H1 (cell line): ENCODE results near the gene GNAO1. TPM values are rescaled to one million over a fixed set of nuclear protein-coding genes. Genes with fewer than 3 reads are reported as not detected.

Experiments
- CTBP2 ChIP-seq: IDR thresholded peaks from 2 replicates; pipeline ENCODE4 v1.7.0; 2011; ENCODE audit warnings: borderline replicate concordance, mild to moderate bottlenecking, moderate library complexity, mixed read lengths, low read length; ENCODE audit not compliant: insufficient read depth, insufficient read length
- RAD21 ChIP-seq, 2 experiments: IDR thresholded peaks in 1 of 2; conservative IDR thresholded peaks in 1 of 2; 2 replicates each; pipeline ENCODE4 v1.6.1; 2011; ENCODE audit warnings: low read depth in 2 of 2, low read length in 2 of 2, improper control_type of control experiment in 1 of 2, inconsistent platforms in 1 of 2, mild to moderate bottlenecking in 1 of 2, moderate library complexity in 1 of 2
- SP1 ChIP-seq: IDR thresholded peaks from 2 replicates; pipeline ENCODE4 v1.6.1; 2011; ENCODE audit warnings: low read depth, low read length
- polyA plus RNA-seq, 7 experiments: library from polyadenylated mRNA; depleted of rRNA in 3 of 7; stranded (reverse) in 5 of 7; unstranded in 2 of 7; fragments of >200 nt in 5 of 7; fragments of 200-250 nt in 2 of 7; gene quantifications; 1 replicate in 5 of 7; 2 replicates in 1 of 7; 4 replicates in 1 of 7; pipeline versions ENCODE4 v1.2.1 to v1.2.3, GENCODE V29; 2011 to 2013; ENCODE audit warnings: missing spikeins in 2 of 7, mixed read lengths in 2 of 7
- total RNA-seq: library from RNA; stranded (reverse); fragmentation: NEBNext Ultra II Directional; extraction: Animal tissue kit (Norgen Biotek cat#: 25700); gene quantifications from 2 replicates; pipeline ENCODE4 v1.2.1, GENCODE V29; 2021
- TF ChIP-seq, protein P1 (sequence below): fragments of 300-600 bp; sonication (generic); IDR thresholded peaks from 2 replicates; pipeline ENCODE4 v1.7.1; 2012; ENCODE audit warnings: low read length, moderate library complexity, mild to moderate bottlenecking, inconsistent platforms; ENCODE audit not compliant: insufficient replicate concordance

The GNAO1 gene
- total and polyA plus RNA-seq, 2 of the 8 experiments (the other 6 are each of a cell fraction or from before 2014, with no cell fraction given) = 6.7 to 34.4 TPM

DNA sequence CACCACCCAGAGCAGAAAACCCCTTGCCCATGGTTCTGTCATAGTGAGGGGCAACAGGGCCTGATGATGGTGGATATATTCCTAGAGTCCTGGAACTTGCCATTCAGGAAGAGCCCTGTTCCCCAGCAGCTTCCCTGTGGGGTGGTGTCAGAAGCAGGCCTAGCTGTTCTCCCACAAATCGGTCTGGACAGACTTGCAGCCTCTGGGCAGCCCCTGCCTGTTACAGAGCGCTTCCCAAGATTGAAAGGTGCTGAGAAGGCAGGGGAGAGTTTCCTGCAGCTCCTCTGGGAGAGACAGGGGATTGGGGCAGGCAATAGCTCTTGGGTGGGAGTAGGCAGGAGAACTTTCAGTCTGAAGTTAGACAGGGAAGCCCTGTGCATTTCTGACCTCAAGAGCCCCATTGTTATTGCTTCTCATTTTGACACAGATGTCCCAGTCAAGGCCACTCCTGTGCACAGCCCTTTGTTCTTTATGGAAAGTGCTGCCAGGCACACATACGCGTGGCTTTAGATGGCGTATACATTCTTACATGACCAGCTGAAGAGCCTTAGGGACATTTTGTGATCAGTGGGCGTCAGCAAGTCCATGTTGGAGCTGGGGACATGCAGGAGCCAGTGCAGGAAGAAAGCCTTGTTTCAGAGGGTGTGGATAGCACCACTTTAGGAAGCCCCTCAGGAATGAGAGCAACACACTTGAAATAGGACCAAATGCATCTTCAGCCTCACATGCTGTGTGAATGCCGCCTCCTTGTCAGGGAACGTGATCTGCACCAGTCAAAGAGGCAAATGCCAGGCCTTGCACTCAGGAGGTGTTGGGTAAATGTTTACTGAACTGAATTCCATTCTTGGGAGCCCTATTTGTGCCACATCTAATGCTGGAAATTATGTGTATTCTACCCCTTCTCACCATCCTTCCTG lies 67.5 kb downstream of the GNAO1 start (continued):
- TF ChIP-seq, protein P1, sequence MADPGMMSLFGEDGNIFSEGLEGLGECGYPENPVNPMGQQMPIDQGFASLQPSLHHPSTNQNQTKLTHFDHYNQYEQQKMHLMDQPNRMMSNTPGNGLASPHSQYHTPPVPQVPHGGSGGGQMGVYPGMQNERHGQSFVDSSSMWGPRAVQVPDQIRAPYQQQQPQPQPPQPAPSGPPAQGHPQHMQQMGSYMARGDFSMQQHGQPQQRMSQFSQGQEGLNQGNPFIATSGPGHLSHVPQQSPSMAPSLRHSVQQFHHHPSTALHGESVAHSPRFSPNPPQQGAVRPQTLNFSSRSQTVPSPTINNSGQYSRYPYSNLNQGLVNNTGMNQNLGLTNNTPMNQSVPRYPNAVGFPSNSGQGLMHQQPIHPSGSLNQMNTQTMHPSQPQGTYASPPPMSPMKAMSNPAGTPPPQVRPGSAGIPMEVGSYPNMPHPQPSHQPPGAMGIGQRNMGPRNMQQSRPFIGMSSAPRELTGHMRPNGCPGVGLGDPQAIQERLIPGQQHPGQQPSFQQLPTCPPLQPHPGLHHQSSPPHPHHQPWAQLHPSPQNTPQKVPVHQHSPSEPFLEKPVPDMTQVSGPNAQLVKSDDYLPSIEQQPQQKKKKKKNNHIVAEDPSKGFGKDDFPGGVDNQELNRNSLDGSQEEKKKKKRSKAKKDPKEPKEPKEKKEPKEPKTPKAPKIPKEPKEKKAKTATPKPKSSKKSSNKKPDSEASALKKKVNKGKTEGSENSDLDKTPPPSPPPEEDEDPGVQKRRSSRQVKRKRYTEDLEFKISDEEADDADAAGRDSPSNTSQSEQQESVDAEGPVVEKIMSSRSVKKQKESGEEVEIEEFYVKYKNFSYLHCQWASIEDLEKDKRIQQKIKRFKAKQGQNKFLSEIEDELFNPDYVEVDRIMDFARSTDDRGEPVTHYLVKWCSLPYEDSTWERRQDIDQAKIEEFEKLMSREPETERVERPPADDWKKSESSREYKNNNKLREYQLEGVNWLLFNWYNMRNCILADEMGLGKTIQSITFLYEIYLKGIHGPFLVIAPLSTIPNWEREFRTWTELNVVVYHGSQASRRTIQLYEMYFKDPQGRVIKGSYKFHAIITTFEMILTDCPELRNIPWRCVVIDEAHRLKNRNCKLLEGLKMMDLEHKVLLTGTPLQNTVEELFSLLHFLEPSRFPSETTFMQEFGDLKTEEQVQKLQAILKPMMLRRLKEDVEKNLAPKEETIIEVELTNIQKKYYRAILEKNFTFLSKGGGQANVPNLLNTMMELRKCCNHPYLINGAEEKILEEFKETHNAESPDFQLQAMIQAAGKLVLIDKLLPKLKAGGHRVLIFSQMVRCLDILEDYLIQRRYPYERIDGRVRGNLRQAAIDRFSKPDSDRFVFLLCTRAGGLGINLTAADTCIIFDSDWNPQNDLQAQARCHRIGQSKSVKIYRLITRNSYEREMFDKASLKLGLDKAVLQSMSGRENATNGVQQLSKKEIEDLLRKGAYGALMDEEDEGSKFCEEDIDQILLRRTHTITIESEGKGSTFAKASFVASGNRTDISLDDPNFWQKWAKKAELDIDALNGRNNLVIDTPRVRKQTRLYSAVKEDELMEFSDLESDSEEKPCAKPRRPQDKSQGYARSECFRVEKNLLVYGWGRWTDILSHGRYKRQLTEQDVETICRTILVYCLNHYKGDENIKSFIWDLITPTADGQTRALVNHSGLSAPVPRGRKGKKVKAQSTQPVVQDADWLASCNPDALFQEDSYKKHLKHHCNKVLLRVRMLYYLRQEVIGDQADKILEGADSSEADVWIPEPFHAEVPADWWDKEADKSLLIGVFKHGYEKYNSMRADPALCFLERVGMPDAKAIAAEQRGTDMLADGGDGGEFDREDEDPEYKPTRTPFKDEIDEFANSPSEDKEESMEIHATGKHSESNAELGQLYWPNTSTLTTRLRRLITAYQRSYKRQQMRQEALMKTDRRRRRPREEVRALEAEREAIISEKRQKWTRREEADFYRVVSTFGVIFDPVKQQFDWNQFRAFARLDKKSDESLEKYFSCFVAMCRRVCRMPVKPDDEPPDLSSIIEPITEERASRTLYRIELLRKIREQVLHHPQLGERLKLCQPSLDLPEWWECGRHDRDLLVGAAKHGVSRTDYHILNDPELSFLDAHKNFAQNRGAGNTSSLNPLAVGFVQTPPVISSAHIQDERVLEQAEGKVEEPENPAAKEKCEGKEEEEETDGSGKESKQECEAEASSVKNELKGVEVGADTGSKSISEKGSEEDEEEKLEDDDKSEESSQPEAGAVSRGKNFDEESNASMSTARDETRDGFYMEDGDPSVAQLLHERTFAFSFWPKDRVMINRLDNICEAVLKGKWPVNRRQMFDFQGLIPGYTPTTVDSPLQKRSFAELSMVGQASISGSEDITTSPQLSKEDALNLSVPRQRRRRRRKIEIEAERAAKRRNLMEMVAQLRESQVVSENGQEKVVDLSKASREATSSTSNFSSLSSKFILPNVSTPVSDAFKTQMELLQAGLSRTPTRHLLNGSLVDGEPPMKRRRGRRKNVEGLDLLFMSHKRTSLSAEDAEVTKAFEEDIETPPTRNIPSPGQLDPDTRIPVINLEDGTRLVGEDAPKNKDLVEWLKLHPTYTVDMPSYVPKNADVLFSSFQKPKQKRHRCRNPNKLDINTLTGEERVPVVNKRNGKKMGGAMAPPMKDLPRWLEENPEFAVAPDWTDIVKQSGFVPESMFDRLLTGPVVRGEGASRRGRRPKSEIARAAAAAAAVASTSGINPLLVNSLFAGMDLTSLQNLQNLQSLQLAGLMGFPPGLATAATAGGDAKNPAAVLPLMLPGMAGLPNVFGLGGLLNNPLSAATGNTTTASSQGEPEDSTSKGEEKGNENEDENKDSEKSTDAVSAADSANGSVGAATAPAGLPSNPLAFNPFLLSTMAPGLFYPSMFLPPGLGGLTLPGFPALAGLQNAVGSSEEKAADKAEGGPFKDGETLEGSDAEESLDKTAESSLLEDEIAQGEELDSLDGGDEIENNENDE = no peak
- TF ChIP-seq RAD21 (IDR thresholded peaks at IDR 0.05 in 1 of 2, conservative IDR thresholded peaks at IDR 0.05 in 1 of 2; ENCODE audit: low read depth in 2 of 2, low read length in 2 of 2) = no peak
- no peak for TF ChIP-seq SP1
- TF ChIP-seq CTBP2 = no peak
